ENCODE measurements around the gene BCL6. TPM values are rescaled to one million over a fixed set of nuclear protein-coding genes. Genes with fewer than 3 reads are reported as not detected.

Gene BCL6
- total RNA-seq, 1 experiment from 2014 or later: 10.2 TPM

- Mint-ChIP-seq H3K27ac (no peak overlapping the region), H3K4me3 (no peak overlapping the region), H3K27me3 (ENCODE audit: low read depth) (no peaks in the 10 kb centered on the region), H3K4me1 (peaks cover 19% of the 10 kb centered on the region), H3K9me3 (no peaks in the 10 kb centered on the region), H3K36me3 (no peaks in the 10 kb centered on the region)
- ChIA-PET CTCF (no interaction called here), POLR2A (no interaction called here)
- ATAC-seq (no peak), DNase-seq (ENCODE audit: low spot score) (no peak)
- TF ChIP-seq ERG (CRISPR knock-in tag; IDR thresholded peaks at IDR 0.05) (no peak), CTCF (IDR thresholded peaks at IDR 0.05) (no peak), NFE2L1 (CRISPR knock-in tag; IDR thresholded peaks at IDR 0.05) (no peak), ZNF232 (CRISPR knock-in tag; IDR thresholded peaks at IDR 0.05) (no peak)
These were observed 24.5 kb upstream of the BCL6 start for GRCh38 chr3:187769771-187770170.

- TF ChIP-seq HMGXB4 (CRISPR knock-in tag; IDR thresholded peaks at IDR 0.05) (no peak), AR (CRISPR knock-in tag; IDR thresholded peaks at IDR 0.05) (no peak), RORB (CRISPR knock-in tag; IDR thresholded peaks at IDR 0.05) (no peak), ZMAT4 (CRISPR knock-in tag; IDR thresholded peaks at IDR 0.05) (no peak), E2F4 (CRISPR knock-in tag; IDR thresholded peaks at IDR 0.05; ENCODE audit: borderline replicate concordance, low read depth) (no peak), ATF1 (CRISPR knock-in tag; IDR thresholded peaks at IDR 0.05) (no peak), PRRX2 (CRISPR knock-in tag; IDR thresholded peaks at IDR 0.05) (no peak), ATF2 (CRISPR knock-in tag; IDR thresholded peaks at IDR 0.05; ENCODE audit: borderline replicate concordance, low read depth) (no peak), ZNF671 (CRISPR knock-in tag; IDR thresholded peaks at IDR 0.05) (no peak), NFYB (CRISPR knock-in tag; conservative IDR thresholded peaks at IDR 0.05; ENCODE audit: low read depth) (no peak), ATF6 (CRISPR knock-in tag; IDR thresholded peaks at IDR 0.05) (no peak), ERG (CRISPR knock-in tag; IDR thresholded peaks at IDR 0.05) (no peak), SP1 (CRISPR knock-in tag; conservative IDR thresholded peaks at IDR 0.05) (no peak), FOXJ3 (CRISPR knock-in tag; IDR thresholded peaks at IDR 0.05; ENCODE audit: borderline replicate concordance) (no peak), MAX (CRISPR knock-in tag; IDR thresholded peaks at IDR 0.05) (no peak)
- Mint-ChIP-seq H3K9me3 (no peaks in the 10 kb centered on the region), H3K4me3 (no peak overlapping the region), H3K4me1 (peaks cover 19% of the 10 kb centered on the region), H3K27ac (no peak overlapping the region), H3K27me3 (ENCODE audit: low read depth) (no peaks in the 10 kb centered on the region), H3K36me3 (no peaks in the 10 kb centered on the region)
- POLR2A ChIA-PET: interaction anchor here (0.7 kb wide), 1 partner anchor 329 kb away, joined by 6 read pairs; no protein-coding TSS in a partner anchor
- ATAC-seq (no peak), DNase-seq (ENCODE audit: low spot score) (no peak)
- CTCF ChIA-PET: no interaction called here
These were observed 22.2 kb upstream of the BCL6 start for GRCh38 chr3:187767266-187768012.

Measured in WTC11 (cell line).